ENCODE data around the gene ATP5F1E.

The ATP5F1E gene

DNA sequence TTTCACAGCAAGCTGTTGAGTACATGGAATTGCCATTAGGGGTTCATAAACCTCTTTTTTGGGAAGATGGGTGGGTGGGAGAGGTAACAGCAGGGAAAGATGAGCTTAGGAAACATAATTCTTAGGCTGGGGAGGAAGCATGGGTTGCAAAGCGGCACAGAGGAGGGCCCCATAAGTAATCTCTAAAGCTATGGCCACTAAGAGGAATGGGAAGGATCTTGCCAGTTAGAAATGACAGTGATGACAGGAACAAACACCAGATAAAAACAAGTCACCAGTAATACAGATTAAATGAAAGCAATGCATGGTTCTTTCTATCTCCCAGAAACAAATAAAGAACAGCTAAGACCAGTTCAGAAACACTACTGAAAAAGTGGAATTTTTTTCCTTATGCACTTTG is 41.4 kb upstream of the ATP5F1E start:
- H3K4me1 ChIP-seq (ENCODE audit: control insufficient read depth, insufficient read depth, low read length): no peaks in the 10 kb centered on the region
- ChIA-PET CTCF (interaction anchor here (3.0 kb wide), 1 partner anchor 15 kb away, joined by 11 read pairs; no protein-coding TSS in a partner anchor), POLR2A (interaction anchor here (1.2 kb wide), 1 partner anchor 41 kb away, joined by 4 read pairs; the partner anchor contains the start of gene ATP5F1E)
- no peaks in the 10 kb centered on the region for H3K9me3 ChIP-seq (ENCODE audit: control insufficient read depth, insufficient read depth, low read depth, low read length)
- H3K27ac ChIP-seq (ENCODE audit: extremely low read depth, low read depth, low read length): no peak overlapping the region
- TF ChIP-seq, protein P1, sequence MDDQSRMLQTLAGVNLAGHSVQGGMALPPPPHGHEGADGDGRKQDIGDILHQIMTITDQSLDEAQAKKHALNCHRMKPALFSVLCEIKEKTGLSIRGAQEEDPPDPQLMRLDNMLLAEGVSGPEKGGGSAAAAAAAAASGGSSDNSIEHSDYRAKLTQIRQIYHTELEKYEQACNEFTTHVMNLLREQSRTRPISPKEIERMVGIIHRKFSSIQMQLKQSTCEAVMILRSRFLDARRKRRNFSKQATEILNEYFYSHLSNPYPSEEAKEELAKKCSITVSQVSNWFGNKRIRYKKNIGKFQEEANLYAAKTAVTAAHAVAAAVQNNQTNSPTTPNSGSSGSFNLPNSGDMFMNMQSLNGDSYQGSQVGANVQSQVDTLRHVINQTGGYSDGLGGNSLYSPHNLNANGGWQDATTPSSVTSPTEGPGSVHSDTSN (CRISPR knock-in tag; IDR thresholded peaks at IDR 0.05): no peak
- TF ChIP-seq ZNF629 (tag by site-specific recombination; IDR thresholded peaks at IDR 0.05) (no peak), ZNF24 (tag by site-specific recombination; IDR thresholded peaks at IDR 0.05) (no peak), SETDB1 (IDR thresholded peaks at IDR 0.05; ENCODE audit: insufficient read length, low read length) (no peak), ZNF248 (tag by site-specific recombination; IDR thresholded peaks at IDR 0.05) (no peak), SP3 (tag by site-specific recombination; IDR thresholded peaks at IDR 0.05) (no peak), ZNF433 (tag by site-specific recombination; IDR thresholded peaks at IDR 0.05; ENCODE audit: low read depth) (no peak), SCRT2 (tag by site-specific recombination; IDR thresholded peaks at IDR 0.05) (no peak), BCL11A (tag by site-specific recombination; IDR thresholded peaks at IDR 0.05; ENCODE audit: low read depth) (no peak), ZNF157 (tag by site-specific recombination; IDR thresholded peaks at IDR 0.05) (no peak), KLF16 (tag by site-specific recombination; IDR thresholded peaks at IDR 0.05) (no peak), ZNF707 (tag by site-specific recombination; IDR thresholded peaks at IDR 0.05) (no peak), ZNF624 (tag by site-specific recombination; IDR thresholded peaks at IDR 0.05) (no peak)
- TF ChIP-seq, protein P2, sequence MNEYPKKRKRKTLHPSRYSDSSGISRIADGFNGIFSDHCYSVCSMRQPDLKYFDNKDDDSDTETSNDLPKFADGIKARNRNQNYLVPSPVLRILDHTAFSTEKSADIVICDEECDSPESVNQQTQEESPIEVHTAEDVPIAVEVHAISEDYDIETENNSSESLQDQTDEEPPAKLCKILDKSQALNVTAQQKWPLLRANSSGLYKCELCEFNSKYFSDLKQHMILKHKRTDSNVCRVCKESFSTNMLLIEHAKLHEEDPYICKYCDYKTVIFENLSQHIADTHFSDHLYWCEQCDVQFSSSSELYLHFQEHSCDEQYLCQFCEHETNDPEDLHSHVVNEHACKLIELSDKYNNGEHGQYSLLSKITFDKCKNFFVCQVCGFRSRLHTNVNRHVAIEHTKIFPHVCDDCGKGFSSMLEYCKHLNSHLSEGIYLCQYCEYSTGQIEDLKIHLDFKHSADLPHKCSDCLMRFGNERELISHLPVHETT (tag by site-specific recombination; IDR thresholded peaks at IDR 0.05): no peak
- TF ChIP-seq, protein P3, sequence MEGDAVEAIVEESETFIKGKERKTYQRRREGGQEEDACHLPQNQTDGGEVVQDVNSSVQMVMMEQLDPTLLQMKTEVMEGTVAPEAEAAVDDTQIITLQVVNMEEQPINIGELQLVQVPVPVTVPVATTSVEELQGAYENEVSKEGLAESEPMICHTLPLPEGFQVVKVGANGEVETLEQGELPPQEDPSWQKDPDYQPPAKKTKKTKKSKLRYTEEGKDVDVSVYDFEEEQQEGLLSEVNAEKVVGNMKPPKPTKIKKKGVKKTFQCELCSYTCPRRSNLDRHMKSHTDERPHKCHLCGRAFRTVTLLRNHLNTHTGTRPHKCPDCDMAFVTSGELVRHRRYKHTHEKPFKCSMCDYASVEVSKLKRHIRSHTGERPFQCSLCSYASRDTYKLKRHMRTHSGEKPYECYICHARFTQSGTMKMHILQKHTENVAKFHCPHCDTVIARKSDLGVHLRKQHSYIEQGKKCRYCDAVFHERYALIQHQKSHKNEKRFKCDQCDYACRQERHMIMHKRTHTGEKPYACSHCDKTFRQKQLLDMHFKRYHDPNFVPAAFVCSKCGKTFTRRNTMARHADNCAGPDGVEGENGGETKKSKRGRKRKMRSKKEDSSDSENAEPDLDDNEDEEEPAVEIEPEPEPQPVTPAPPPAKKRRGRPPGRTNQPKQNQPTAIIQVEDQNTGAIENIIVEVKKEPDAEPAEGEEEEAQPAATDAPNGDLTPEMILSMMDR (tag by site-specific recombination; IDR thresholded peaks at IDR 0.05): no peak
- TF ChIP-seq, protein P4, sequence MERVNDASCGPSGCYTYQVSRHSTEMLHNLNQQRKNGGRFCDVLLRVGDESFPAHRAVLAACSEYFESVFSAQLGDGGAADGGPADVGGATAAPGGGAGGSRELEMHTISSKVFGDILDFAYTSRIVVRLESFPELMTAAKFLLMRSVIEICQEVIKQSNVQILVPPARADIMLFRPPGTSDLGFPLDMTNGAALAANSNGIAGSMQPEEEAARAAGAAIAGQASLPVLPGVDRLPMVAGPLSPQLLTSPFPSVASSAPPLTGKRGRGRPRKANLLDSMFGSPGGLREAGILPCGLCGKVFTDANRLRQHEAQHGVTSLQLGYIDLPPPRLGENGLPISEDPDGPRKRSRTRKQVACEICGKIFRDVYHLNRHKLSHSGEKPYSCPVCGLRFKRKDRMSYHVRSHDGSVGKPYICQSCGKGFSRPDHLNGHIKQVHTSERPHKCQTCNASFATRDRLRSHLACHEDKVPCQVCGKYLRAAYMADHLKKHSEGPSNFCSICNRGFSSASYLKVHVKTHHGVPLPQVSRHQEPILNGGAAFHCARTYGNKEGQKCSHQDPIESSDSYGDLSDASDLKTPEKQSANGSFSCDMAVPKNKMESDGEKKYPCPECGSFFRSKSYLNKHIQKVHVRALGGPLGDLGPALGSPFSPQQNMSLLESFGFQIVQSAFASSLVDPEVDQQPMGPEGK (tag by site-specific recombination; IDR thresholded peaks at IDR 0.05): no peak
- TF ChIP-seq, protein P5, sequence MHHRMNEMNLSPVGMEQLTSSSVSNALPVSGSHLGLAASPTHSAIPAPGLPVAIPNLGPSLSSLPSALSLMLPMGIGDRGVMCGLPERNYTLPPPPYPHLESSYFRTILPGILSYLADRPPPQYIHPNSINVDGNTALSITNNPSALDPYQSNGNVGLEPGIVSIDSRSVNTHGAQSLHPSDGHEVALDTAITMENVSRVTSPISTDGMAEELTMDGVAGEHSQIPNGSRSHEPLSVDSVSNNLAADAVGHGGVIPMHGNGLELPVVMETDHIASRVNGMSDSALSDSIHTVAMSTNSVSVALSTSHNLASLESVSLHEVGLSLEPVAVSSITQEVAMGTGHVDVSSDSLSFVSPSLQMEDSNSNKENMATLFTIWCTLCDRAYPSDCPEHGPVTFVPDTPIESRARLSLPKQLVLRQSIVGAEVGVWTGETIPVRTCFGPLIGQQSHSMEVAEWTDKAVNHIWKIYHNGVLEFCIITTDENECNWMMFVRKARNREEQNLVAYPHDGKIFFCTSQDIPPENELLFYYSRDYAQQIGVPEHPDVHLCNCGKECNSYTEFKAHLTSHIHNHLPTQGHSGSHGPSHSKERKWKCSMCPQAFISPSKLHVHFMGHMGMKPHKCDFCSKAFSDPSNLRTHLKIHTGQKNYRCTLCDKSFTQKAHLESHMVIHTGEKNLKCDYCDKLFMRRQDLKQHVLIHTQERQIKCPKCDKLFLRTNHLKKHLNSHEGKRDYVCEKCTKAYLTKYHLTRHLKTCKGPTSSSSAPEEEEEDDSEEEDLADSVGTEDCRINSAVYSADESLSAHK (tag by site-specific recombination; IDR thresholded peaks at IDR 0.05): no peak
- TF ChIP-seq, protein P6, sequence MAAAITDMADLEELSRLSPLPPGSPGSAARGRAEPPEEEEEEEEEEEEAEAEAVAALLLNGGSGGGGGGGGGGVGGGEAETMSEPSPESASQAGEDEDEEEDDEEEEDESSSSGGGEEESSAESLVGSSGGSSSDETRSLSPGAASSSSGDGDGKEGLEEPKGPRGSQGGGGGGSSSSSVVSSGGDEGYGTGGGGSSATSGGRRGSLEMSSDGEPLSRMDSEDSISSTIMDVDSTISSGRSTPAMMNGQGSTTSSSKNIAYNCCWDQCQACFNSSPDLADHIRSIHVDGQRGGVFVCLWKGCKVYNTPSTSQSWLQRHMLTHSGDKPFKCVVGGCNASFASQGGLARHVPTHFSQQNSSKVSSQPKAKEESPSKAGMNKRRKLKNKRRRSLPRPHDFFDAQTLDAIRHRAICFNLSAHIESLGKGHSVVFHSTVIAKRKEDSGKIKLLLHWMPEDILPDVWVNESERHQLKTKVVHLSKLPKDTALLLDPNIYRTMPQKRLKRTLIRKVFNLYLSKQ (tag by site-specific recombination; IDR thresholded peaks at IDR 0.05; ENCODE audit: borderline replicate concordance): no peak
- TF ChIP-seq, protein P7, sequence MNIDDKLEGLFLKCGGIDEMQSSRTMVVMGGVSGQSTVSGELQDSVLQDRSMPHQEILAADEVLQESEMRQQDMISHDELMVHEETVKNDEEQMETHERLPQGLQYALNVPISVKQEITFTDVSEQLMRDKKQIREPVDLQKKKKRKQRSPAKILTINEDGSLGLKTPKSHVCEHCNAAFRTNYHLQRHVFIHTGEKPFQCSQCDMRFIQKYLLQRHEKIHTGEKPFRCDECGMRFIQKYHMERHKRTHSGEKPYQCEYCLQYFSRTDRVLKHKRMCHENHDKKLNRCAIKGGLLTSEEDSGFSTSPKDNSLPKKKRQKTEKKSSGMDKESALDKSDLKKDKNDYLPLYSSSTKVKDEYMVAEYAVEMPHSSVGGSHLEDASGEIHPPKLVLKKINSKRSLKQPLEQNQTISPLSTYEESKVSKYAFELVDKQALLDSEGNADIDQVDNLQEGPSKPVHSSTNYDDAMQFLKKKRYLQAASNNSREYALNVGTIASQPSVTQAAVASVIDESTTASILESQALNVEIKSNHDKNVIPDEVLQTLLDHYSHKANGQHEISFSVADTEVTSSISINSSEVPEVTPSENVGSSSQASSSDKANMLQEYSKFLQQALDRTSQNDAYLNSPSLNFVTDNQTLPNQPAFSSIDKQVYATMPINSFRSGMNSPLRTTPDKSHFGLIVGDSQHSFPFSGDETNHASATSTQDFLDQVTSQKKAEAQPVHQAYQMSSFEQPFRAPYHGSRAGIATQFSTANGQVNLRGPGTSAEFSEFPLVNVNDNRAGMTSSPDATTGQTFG (tag by site-specific recombination; IDR thresholded peaks at IDR 0.05; ENCODE audit: borderline replicate concordance): no peak
- TF ChIP-seq, protein P8, sequence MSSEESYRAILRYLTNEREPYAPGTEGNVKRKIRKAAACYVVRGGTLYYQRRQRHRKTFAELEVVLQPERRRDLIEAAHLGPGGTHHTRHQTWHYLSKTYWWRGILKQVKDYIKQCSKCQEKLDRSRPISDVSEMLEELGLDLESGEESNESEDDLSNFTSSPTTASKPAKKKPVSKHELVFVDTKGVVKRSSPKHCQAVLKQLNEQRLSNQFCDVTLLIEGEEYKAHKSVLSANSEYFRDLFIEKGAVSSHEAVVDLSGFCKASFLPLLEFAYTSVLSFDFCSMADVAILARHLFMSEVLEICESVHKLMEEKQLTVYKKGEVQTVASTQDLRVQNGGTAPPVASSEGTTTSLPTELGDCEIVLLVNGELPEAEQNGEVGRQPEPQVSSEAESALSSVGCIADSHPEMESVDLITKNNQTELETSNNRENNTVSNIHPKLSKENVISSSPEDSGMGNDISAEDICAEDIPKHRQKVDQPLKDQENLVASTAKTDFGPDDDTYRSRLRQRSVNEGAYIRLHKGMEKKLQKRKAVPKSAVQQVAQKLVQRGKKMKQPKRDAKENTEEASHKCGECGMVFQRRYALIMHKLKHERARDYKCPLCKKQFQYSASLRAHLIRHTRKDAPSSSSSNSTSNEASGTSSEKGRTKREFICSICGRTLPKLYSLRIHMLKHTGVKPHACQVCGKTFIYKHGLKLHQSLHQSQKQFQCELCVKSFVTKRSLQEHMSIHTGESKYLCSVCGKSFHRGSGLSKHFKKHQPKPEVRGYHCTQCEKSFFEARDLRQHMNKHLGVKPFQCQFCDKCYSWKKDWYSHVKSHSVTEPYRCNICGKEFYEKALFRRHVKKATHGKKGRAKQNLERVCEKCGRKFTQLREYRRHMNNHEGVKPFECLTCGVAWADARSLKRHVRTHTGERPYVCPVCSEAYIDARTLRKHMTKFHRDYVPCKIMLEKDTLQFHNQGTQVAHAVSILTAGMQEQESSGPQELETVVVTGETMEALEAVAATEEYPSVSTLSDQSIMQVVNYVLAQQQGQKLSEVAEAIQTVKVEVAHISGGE (tag by site-specific recombination; conservative IDR thresholded peaks at IDR 0.05; ENCODE audit: low read depth): no peak
- H3K36me3 ChIP-seq (ENCODE audit: control insufficient read depth in 2 of 2, insufficient read depth in 1 of 2, low read length in 2 of 2): no peaks in the 10 kb centered on the region
- no peak overlapping the region for H3K4me3 ChIP-seq (ENCODE audit: low read depth, low read length)

All from HEK293 (cell line).